GM18861 (cell line): ENCODE data around the gene C7.
"Not testable (repeated sequence)": the region's sequence is repeated elsewhere in the genome, so short reads cannot be mapped to it uniquely, and the experiment has no call there.

Source experiments
- ATAC-seq: cut with Tn5 transposase; IDR thresholded peaks from one replicate; pipeline ENCODE4 v1.9.1; 2021; ENCODE audit not compliant: unreplicated experiment

Gene C7

GRCh38 chr5:40909264-40909663 lies at the start of gene C7:
Gene C7, plus strand, starts transcription at chr5:40909497. Its CDS starts 114 bp downstream, at chr5:40909611.
- ATAC-seq, result no peak

GRCh38 chr5:40860711-40861110 lies 48.6 kb upstream of the C7 start:
- ATAC-seq, result no peak

GRCh38 chr5:40865004-40865403 lies 44.3 kb upstream of the C7 start:
- not testable (repeated sequence) for ATAC-seq

GRCh38 chr5:40866844-40867243 lies 42.5 kb upstream of the C7 start:
- no peak for ATAC-seq

- ATAC-seq, result no peak
These were observed 39.9 kb upstream of the C7 start for GRCh38 chr5:40869384-40869783.

- ATAC-seq, result no peak
These were observed 38.1 kb upstream of the C7 start for GRCh38 chr5:40871177-40871576.

- not testable (repeated sequence) for ATAC-seq
These were observed 37.0 kb upstream of the C7 start for GRCh38 chr5:40872253-40872652.

GRCh38 chr5:40873286-40873880 lies 35.9 kb upstream of the C7 start:
- no peak for ATAC-seq

- no peak for ATAC-seq
These were observed 33.3 kb upstream of the C7 start for GRCh38 chr5:40875958-40876357.

- ATAC-seq, result no peak
These were observed 31.8 kb upstream of the C7 start for GRCh38 chr5:40877371-40877988.

GRCh38 chr5:40879163-40879942 lies 29.9 kb upstream of the C7 start:
- no peak for ATAC-seq

GRCh38 chr5:40882291-40882690 lies 27.0 kb upstream of the C7 start:
- no peak for ATAC-seq

- ATAC-seq, result not testable (repeated sequence)
These were observed 26.2 kb upstream of the C7 start for GRCh38 chr5:40883051-40883450.

- ATAC-seq, result not testable (repeated sequence)
These were observed 13.6 kb upstream of the C7 start for GRCh38 chr5:40895440-40896425.

GRCh38 chr5:40904205-40904993 lies 4.9 kb upstream of the C7 start:
- peak; percentile 77 for ATAC-seq

- no peak for ATAC-seq
These were observed 4.3 kb upstream of the C7 start for GRCh38 chr5:40904994-40905306.

- ATAC-seq, result no peak
These were observed 2.9 kb upstream of the C7 start for GRCh38 chr5:40906351-40906751.

- no peak for ATAC-seq
These were observed 426 bp downstream of the C7 start for GRCh38 chr5:40909723-40910122.

GRCh38 chr5:40911266-40911665 lies 2.0 kb downstream of the C7 start:
- no peak for ATAC-seq

GRCh38 chr5:40914835-40915234 lies 5.5 kb downstream of the C7 start:
- ATAC-seq, result no peak
